ENCODE measurements around the gene UBXN10. TPM values are rescaled to one million over a fixed set of nuclear protein-coding genes. Genes with fewer than 3 reads are reported as not detected.

Gene UBXN10
- total and polyA plus RNA-seq, 2 donors (not counting 3 experiments of a cell fraction or from before 2014, with no cell fraction given) = not detected

- no TSS peak for BruUV-seq (replicated peaks)
- H3K9ac ChIP-seq (replicated peaks; ENCODE audit: extremely low read depth, insufficient read depth, low read length) = peak overlapping the region; percentile 14
- no peaks in the 10 kb centered on the region for H3K27me3 ChIP-seq (ENCODE audit: control insufficient read depth in 2 of 2, insufficient read depth in 2 of 2, low read length in 2 of 2)
- peak overlapping the region; percentile 63 for H3K4me2 ChIP-seq (ENCODE audit: insufficient read depth, low read length)
- peak overlapping the region in 1 of 3 experiments; percentile 7 for H3K4me3 ChIP-seq (replicated peaks in 1 of 3; ENCODE audit: insufficient read depth in 1 of 3, low read depth in 1 of 3, low read length in 3 of 3)
- H3K36me3 ChIP-seq (ENCODE audit: control insufficient read depth in 2 of 2, extremely low read depth in 1 of 2, insufficient read depth in 2 of 2, low read length in 2 of 2) = no peaks in the 10 kb centered on the region
- intact Hi-C loops (cut with micrococcal nuclease) (loop anchor here (1.0 kb wide), 7 partner anchors 51 to 437 kb away; partner anchors contain the start of gene OTUD3), dilution Hi-C loops (cut with MboI; ENCODE audit: extremely low pct_ligation_motif_present, low sequenced_read_pairs) (no loop called here)
- no peaks in the 10 kb centered on the region for H3K9me3 ChIP-seq (replicated peaks; ENCODE audit: control insufficient read depth, insufficient read depth, low read length)
- DNase-seq (ENCODE audit: low read depth, low spot score) (peak; percentile 42), FAIRE-seq (peak; percentile 79)
- ChIA-PET POLR2A (interaction anchor here (0.7 kb wide), 1 partner anchor 205 kb away, joined by 4 read pairs; no protein-coding TSS in a partner anchor), CTCF (interaction anchor here (0.6 to 6.7 kb wide), 38 partner anchors 8 to 414 kb away, joined by 3 to 76 read pairs (median 4); partner anchors contain the start of gene OTUD3)
- H3K9me1 ChIP-seq (replicated peaks; ENCODE audit: control insufficient read depth, extremely low read depth, insufficient read depth, low read length) = no peaks in the 10 kb centered on the region
- H2AFZ ChIP-seq (ENCODE audit: low read depth, low read length) = peak overlapping the region; percentile 97
- no peaks in the 10 kb centered on the region for H4K20me1 ChIP-seq (replicated peaks; ENCODE audit: control insufficient read depth, extremely low read depth, insufficient read depth, low read length)
- no peaks in the 10 kb centered on the region for H3K79me2 ChIP-seq (ENCODE audit: control insufficient read depth, insufficient read depth, low read length)
- H3K27ac ChIP-seq (ENCODE audit: insufficient read depth, low read depth, low read length) = no peak overlapping the region
- TF ChIP-seq JUN (IDR thresholded peaks at IDR 0.05; ENCODE audit: borderline replicate concordance, insufficient read depth, insufficient read length, low read depth) (no peak), POLR2AphosphoS5 (IDR thresholded peaks at IDR 0.05; ENCODE audit: insufficient read depth, low read depth, low read length) (no peak), MAX (IDR thresholded peaks at IDR 0.05; ENCODE audit: insufficient read depth, insufficient read length) (no peak), CTCF (IDR thresholded peaks at IDR 0.05; ENCODE audit: extremely low read depth in 1 of 2, insufficient read depth in 1 of 2, low read depth in 1 of 2, low read length in 2 of 2) (peak; percentile 87 to 91)
- peaks cover 4% of the 10 kb centered on the region for H3K4me1 ChIP-seq (ENCODE audit: control insufficient read depth, extremely low read depth, insufficient read depth, low read length)
Observed at GRCh38 chr1:20151906-20152598, 33.8 kb upstream of the UBXN10 start.

Data from endothelial cell of umbilical vein (primary cell).